Activated T-helper 1 cell treated with anti-CD3 and anti-CD28 coated beads, Interleukin-2, amount 50 U/mL, for 16 hours (primary cell): ENCODE measurements around the gene GARIN1A.
"Not testable (repeated sequence)": the region's sequence is repeated elsewhere in the genome, so short reads cannot be mapped to it uniquely, and the experiment has no call there.

ENCODE experiments used
- DNase-seq, 2 donors: peaks; one replicate each; pipeline ENCODE4 v3.0.0-alpha.2; 2020; ENCODE audit warnings: low read depth in 1 of 2, low spot score in 1 of 2

GARIN1A gene

GRCh38 chr7:128683270-128683669 is 11.2 kb downstream of the GARIN1A start:
- not testable (repeated sequence) for DNase-seq

GRCh38 chr7:128683738-128684137 is 11.6 kb downstream of the GARIN1A start:
- DNase-seq: not testable (repeated sequence)

GRCh38 chr7:128687131-128687530 is 15.0 kb downstream of the GARIN1A start:
- DNase-seq: no peak

- DNase-seq: no peak
These were observed 16.4 kb downstream of the GARIN1A start for GRCh38 chr7:128688492-128688891.

GRCh38 chr7:128689161-128689935 is 17.3 kb downstream of the GARIN1A start:
- DNase-seq: not testable (repeated sequence)

- no peak for DNase-seq
These were observed 19.1 kb downstream of the GARIN1A start for GRCh38 chr7:128691227-128691626.

- DNase-seq: no peak
These were observed 20.7 kb downstream of the GARIN1A start for GRCh38 chr7:128692623-128693270.

GRCh38 chr7:128693373-128694015 is 21.4 kb downstream of the GARIN1A start:
- DNase-seq: no peak

- no peak for DNase-seq
These were observed 22.6 kb downstream of the GARIN1A start for GRCh38 chr7:128694738-128695137.

GRCh38 chr7:128697302-128697905 is 25.3 kb downstream of the GARIN1A start:
- no peak for DNase-seq

GRCh38 chr7:128699196-128699712 is 27.2 kb downstream of the GARIN1A start:
- no peak for DNase-seq

- no peak for DNase-seq
These were observed 27.8 kb downstream of the GARIN1A start for GRCh38 chr7:128699895-128700294.

- no peak for DNase-seq
These were observed 29.1 kb downstream of the GARIN1A start for GRCh38 chr7:128701062-128701785.

- no peak for DNase-seq
These were observed 31.6 kb downstream of the GARIN1A start for GRCh38 chr7:128703609-128704241.

- no peak for DNase-seq
These were observed 33.8 kb downstream of the GARIN1A start for GRCh38 chr7:128705891-128706333.

GRCh38 chr7:128707752-128708151 is 35.7 kb downstream of the GARIN1A start:
- DNase-seq: no peak

- DNase-seq: no peak
These were observed 36.1 kb downstream of the GARIN1A start for GRCh38 chr7:128708235-128708634.

GRCh38 chr7:128708824-128709223 is 36.7 kb downstream of the GARIN1A start:
- no peak for DNase-seq

- DNase-seq: no peak
These were observed 38.4 kb downstream of the GARIN1A start for GRCh38 chr7:128710481-128710880.

- no peak for DNase-seq
These were observed 41.7 kb downstream of the GARIN1A start for GRCh38 chr7:128713794-128714193.
